HG02981 (cell line): ENCODE measurements around the gene DSCAM.

Source experiments
- ATAC-seq: cut with Tn5 transposase; IDR thresholded peaks from one replicate; pipeline ENCODE4 v1.9.1; 2021; ENCODE audit warnings: mild to moderate bottlenecking, moderate library complexity; ENCODE audit not compliant: unreplicated experiment

The DSCAM gene

GRCh38 chr21:40404396-40404800, 442.6 kb downstream of the DSCAM start:
- ATAC-seq: no peak

GRCh38 chr21:40402884-40403582, 443.9 kb downstream of the DSCAM start:
- no peak for ATAC-seq

GRCh38 chr21:40395732-40396131, 451.2 kb downstream of the DSCAM start:
- no peak for ATAC-seq

- no peak for ATAC-seq
These were observed 453.9 kb downstream of the DSCAM start for GRCh38 chr21:40393066-40393465.

GRCh38 chr21:40388046-40388445, 458.9 kb downstream of the DSCAM start:
- ATAC-seq: no peak

GRCh38 chr21:40386981-40387747, 459.8 kb downstream of the DSCAM start:
- no peak for ATAC-seq

- no peak for ATAC-seq
These were observed 460.6 kb downstream of the DSCAM start for GRCh38 chr21:40386294-40386911.

- ATAC-seq: no peak
These were observed 461.1 kb downstream of the DSCAM start for GRCh38 chr21:40385883-40386282.

- ATAC-seq: no peak
These were observed 463.0 kb downstream of the DSCAM start for GRCh38 chr21:40383951-40384350.

- ATAC-seq: no peak
These were observed 465.8 kb downstream of the DSCAM start for GRCh38 chr21:40381111-40381510.

- ATAC-seq: no peak
These were observed 466.8 kb downstream of the DSCAM start for GRCh38 chr21:40379881-40380810.

- ATAC-seq: no peak
These were observed 469.8 kb downstream of the DSCAM start for GRCh38 chr21:40377135-40377534.

GRCh38 chr21:40373761-40374160, 473.2 kb downstream of the DSCAM start:
- ATAC-seq: no peak

- no peak for ATAC-seq
These were observed 474.5 kb downstream of the DSCAM start for GRCh38 chr21:40372506-40372905.

- ATAC-seq: no peak
These were observed 475.6 kb downstream of the DSCAM start for GRCh38 chr21:40371329-40371728.

GRCh38 chr21:40356644-40357043, 490.3 kb downstream of the DSCAM start:
- ATAC-seq: no peak

- no peak for ATAC-seq
These were observed 491.9 kb downstream of the DSCAM start for GRCh38 chr21:40355076-40355475.

- no peak for ATAC-seq
These were observed 496.0 kb downstream of the DSCAM start for GRCh38 chr21:40351006-40351405.

- ATAC-seq: no peak
These were observed 497.4 kb downstream of the DSCAM start for GRCh38 chr21:40349591-40349990.

GRCh38 chr21:40345711-40346321, 501.1 kb downstream of the DSCAM start:
- no peak for ATAC-seq
